ENCODE data around the gene SMIM45.
A peak's percentile ranks its signal among the peaks of the same experiment; 100 is the strongest.

The SMIM45 gene

GRCh38 chr22:41982865-41983264, 30.9 kb downstream of the SMIM45 start:
- H3K27me3 ChIP-seq (ENCODE audit: control insufficient read depth, insufficient read depth, low read length) = no peaks in the 10 kb centered on the region; the same call in 1 of the 2 replicates
- no peak overlapping the region for H3K4me3 ChIP-seq (ENCODE audit: insufficient read depth, low read depth, low read length)
- H3K36me3 ChIP-seq (replicated peaks; ENCODE audit: control insufficient read depth, insufficient read depth, low read length) = no peaks in the 10 kb centered on the region; the same call in 1 of the 2 replicates
- DNase-seq = no peak

- H3K36me3 ChIP-seq (replicated peaks; ENCODE audit: control insufficient read depth, insufficient read depth, low read length) = no peaks in the 10 kb centered on the region; the same call in 1 of the 2 replicates
- no peak for DNase-seq
- H3K27me3 ChIP-seq (ENCODE audit: control insufficient read depth, insufficient read depth, low read length) = no peaks in the 10 kb centered on the region; the same call in 1 of the 2 replicates
- H3K4me3 ChIP-seq (ENCODE audit: insufficient read depth, low read depth, low read length) = no peak overlapping the region
Measured at GRCh38 chr22:41983513-41984405, 31.8 kb downstream of the SMIM45 start.

GRCh38 chr22:41987276-41987675, 35.3 kb downstream of the SMIM45 start:
- Histone ChIP-seq H3K4me3 (ENCODE audit: insufficient read depth, low read depth, low read length) (no peak overlapping the region), H3K27me3 (ENCODE audit: control insufficient read depth, insufficient read depth, low read length) (no peaks in the 10 kb centered on the region), H3K36me3 (replicated peaks; ENCODE audit: control insufficient read depth, insufficient read depth, low read length) (peaks cover 1% of the 10 kb centered on the region)
- DNase-seq = no peak

GRCh38 chr22:41989246-41989645, 37.3 kb downstream of the SMIM45 start:
- no peaks in the 10 kb centered on the region for H3K27me3 ChIP-seq (ENCODE audit: control insufficient read depth, insufficient read depth, low read length)
- H3K36me3 ChIP-seq (replicated peaks; ENCODE audit: control insufficient read depth, insufficient read depth, low read length) = peaks cover 2% of the 10 kb centered on the region
- H3K4me3 ChIP-seq (ENCODE audit: insufficient read depth, low read depth, low read length) = no peak overlapping the region
- DNase-seq = no peak

GRCh38 chr22:41991111-41991510, 39.2 kb downstream of the SMIM45 start:
- H3K4me3 ChIP-seq (ENCODE audit: insufficient read depth, low read depth, low read length) = no peak overlapping the region

GRCh38 chr22:41992496-41992895, 40.5 kb downstream of the SMIM45 start:
- Histone ChIP-seq H3K36me3 (replicated peaks; ENCODE audit: control insufficient read depth, insufficient read depth, low read length) (peaks cover 6% of the 10 kb centered on the region), H3K4me3 (ENCODE audit: insufficient read depth, low read depth, low read length) (no peak overlapping the region), H3K27me3 (ENCODE audit: control insufficient read depth, insufficient read depth, low read length) (no peaks in the 10 kb centered on the region)
- no peak for DNase-seq

More at GRCh38 chr22:41991111-41991510, 39.2 kb downstream of the SMIM45 start:
- Histone ChIP-seq H3K36me3 (replicated peaks; ENCODE audit: control insufficient read depth, insufficient read depth, low read length) (peaks cover 6% of the 10 kb centered on the region), H3K27me3 (ENCODE audit: control insufficient read depth, insufficient read depth, low read length) (no peaks in the 10 kb centered on the region)
- no peak for DNase-seq

- DNase-seq = no peak
- Histone ChIP-seq H3K27me3 (ENCODE audit: control insufficient read depth, insufficient read depth, low read length) (no peaks in the 10 kb centered on the region), H3K36me3 (replicated peaks; ENCODE audit: control insufficient read depth, insufficient read depth, low read length) (peaks cover 6% of the 10 kb centered on the region), H3K4me3 (ENCODE audit: insufficient read depth, low read depth, low read length) (no peak overlapping the region)
Measured at GRCh38 chr22:41995211-41995610, 43.3 kb downstream of the SMIM45 start.

GRCh38 chr22:41996826-41997225, 44.9 kb downstream of the SMIM45 start:
- DNase-seq = no peak
- Histone ChIP-seq H3K4me3 (ENCODE audit: insufficient read depth, low read depth, low read length) (no peak overlapping the region), H3K36me3 (replicated peaks; ENCODE audit: control insufficient read depth, insufficient read depth, low read length) (peaks cover 5% of the 10 kb centered on the region), H3K27me3 (ENCODE audit: control insufficient read depth, insufficient read depth, low read length) (no peaks in the 10 kb centered on the region)

- H3K36me3 ChIP-seq (replicated peaks; ENCODE audit: control insufficient read depth, insufficient read depth, low read length) = peaks cover 5% of the 10 kb centered on the region
- H3K4me3 ChIP-seq (ENCODE audit: insufficient read depth, low read depth, low read length) = no peak within 1 kb of the TSS
- no peaks in the 10 kb centered on the region for H3K27me3 ChIP-seq (ENCODE audit: control insufficient read depth, insufficient read depth, low read length)
- DNase-seq = peak; percentile 69
Measured at GRCh38 chr22:41998361-41999261, 46.7 kb downstream of the SMIM45 start, which contains the start of gene WBP2NL. Gene WBP2NL, plus strand, starts transcription at chr22:41998788. Its CDS starts 31 bp downstream, at chr22:41998819.

- no peak for DNase-seq
- Histone ChIP-seq H3K27me3 (ENCODE audit: control insufficient read depth, insufficient read depth, low read length) (no peaks in the 10 kb centered on the region), H3K4me3 (ENCODE audit: insufficient read depth, low read depth, low read length) (no peak overlapping the region), H3K36me3 (replicated peaks; ENCODE audit: control insufficient read depth, insufficient read depth, low read length) (no peaks in the 10 kb centered on the region)
Measured at GRCh38 chr22:42000466-42000865, 48.5 kb downstream of the SMIM45 start.

- Histone ChIP-seq H3K36me3 (replicated peaks; ENCODE audit: control insufficient read depth, insufficient read depth, low read length) (no peaks in the 10 kb centered on the region), H3K4me3 (ENCODE audit: insufficient read depth, low read depth, low read length) (no peak overlapping the region), H3K27me3 (ENCODE audit: control insufficient read depth, insufficient read depth, low read length) (no peaks in the 10 kb centered on the region)
- DNase-seq = no peak
Measured at GRCh38 chr22:42001121-42001520, 49.2 kb downstream of the SMIM45 start.

GRCh38 chr22:42001706-42002105, 49.8 kb downstream of the SMIM45 start:
- Histone ChIP-seq H3K4me3 (ENCODE audit: insufficient read depth, low read depth, low read length) (no peak overlapping the region), H3K27me3 (ENCODE audit: control insufficient read depth, insufficient read depth, low read length) (no peaks in the 10 kb centered on the region), H3K36me3 (replicated peaks; ENCODE audit: control insufficient read depth, insufficient read depth, low read length) (no peaks in the 10 kb centered on the region)
- no peak for DNase-seq

- no peaks in the 10 kb centered on the region for H3K27me3 ChIP-seq (ENCODE audit: control insufficient read depth, insufficient read depth, low read length)
- H3K36me3 ChIP-seq (replicated peaks; ENCODE audit: control insufficient read depth, insufficient read depth, low read length) = no peaks in the 10 kb centered on the region
- H3K4me3 ChIP-seq (ENCODE audit: insufficient read depth, low read depth, low read length) = no peak overlapping the region
- no peak for DNase-seq
Measured at GRCh38 chr22:42007922-42008321, 56.0 kb downstream of the SMIM45 start.
